OCI-LY3 (cell line): ENCODE results near the gene FCHSD2.

Experiments used
- H2AFZ ChIP-seq: fragments of 200-600, 300-600 bp; shearing (Covaris generic); 2 replicates; pipeline ENCODE4 v1.6.0; 2014; ENCODE audit warnings: antibody characterized with exemption, low read depth, low read length
- H3K27ac ChIP-seq: fragments of 200-600, 300-600 bp; sonication (generic); 2 replicates; pipeline ENCODE4 v1.5.1; 2014; ENCODE audit warnings: mild to moderate bottlenecking, low read length, moderate library complexity, mixed read lengths
- H3K27me3 ChIP-seq: fragments of 200-600, 300-600 bp; sonication (generic); 2 replicates; pipeline ENCODE4 v1.6.1; 2014; ENCODE audit warnings: low read depth, low read length, mixed read lengths
- H3K36me3 ChIP-seq: fragments of 200-600, 300-600 bp; sonication (generic); replicated peaks from 2 replicates; pipeline ENCODE3; 2014; ENCODE audit warnings: low read depth, low read length, mixed read lengths
- H3K4me1 ChIP-seq: fragments of 300-600, 200-600 bp; sonication (generic); 2 replicates; pipeline ENCODE4 v1.6.1; 2014; ENCODE audit warnings: low read length, mixed read lengths
- H3K4me2 ChIP-seq: fragments of 200-600, 300-600 bp; sonication (generic); 2 replicates; pipeline ENCODE4 v1.6.1; 2014; ENCODE audit warnings: low read length, mixed read lengths
- H3K4me3 ChIP-seq: fragments of 300-600, 200-600 bp; sonication (generic); 2 replicates; pipeline ENCODE4 v1.5.1; 2014; ENCODE audit warnings: antibody characterized with exemption, mild to moderate bottlenecking, low read length, moderate library complexity
- H3K79me2 ChIP-seq: fragments of 300-600, 200-600 bp; shearing (Covaris generic); 2 replicates; pipeline ENCODE4 v1.6.1; 2014; ENCODE audit warnings: mild to moderate bottlenecking, low read length, mixed read lengths
- H3K9ac ChIP-seq: fragments of 300-600, 200-600 bp; shearing (Covaris generic); 2 replicates; pipeline ENCODE4 v1.6.0; 2014; ENCODE audit warnings: mild to moderate bottlenecking, low read length, moderate library complexity
- H3K9me3 ChIP-seq: fragments of 200-600, 300-600 bp; shearing (Covaris generic); 2 replicates; pipeline ENCODE4 v1.6.1; 2014; ENCODE audit warnings: low read length, mixed read lengths; ENCODE audit not compliant: insufficient read depth
- H4K20me1 ChIP-seq: fragments of 200-600, 300-600 bp; sonication (generic); 2 replicates; pipeline ENCODE4 v1.6.1; 2016; ENCODE audit warnings: low read length, mixed read lengths; ENCODE audit not compliant: insufficient read depth
- CTCF ChIP-seq: fragments of 200-600, 300-600 bp; sonication (generic); IDR thresholded peaks from 2 replicates; pipeline ENCODE4 v1.5.1; 2014; ENCODE audit warnings: antibody characterized with exemption, low read length, low read depth
- EZH2phosphoT487 ChIP-seq: fragments of 200-600 bp; shearing (Covaris generic); IDR thresholded peaks from 2 replicates; pipeline ENCODE4 v1.6.1; 2018; ENCODE audit warnings: antibody characterized with exemption, mixed run types, low read depth

The FCHSD2 gene

GRCh38 chr11:73172992-73173656 lies 31.0 kb upstream of the FCHSD2 start:
- H3K9me3 ChIP-seq = no peaks in the 10 kb centered on the region
- no peak overlapping the region for H3K9ac ChIP-seq
- H3K4me2 ChIP-seq = no peak overlapping the region
- no peak overlapping the region for H3K4me3 ChIP-seq
- peaks cover 75% of the 10 kb centered on the region for H3K4me1 ChIP-seq
- H3K36me3 ChIP-seq = no peaks in the 10 kb centered on the region
- peaks cover 24% of the 10 kb centered on the region for H3K79me2 ChIP-seq
- H2AFZ ChIP-seq = no peak overlapping the region
- no peak overlapping the region for H3K27ac ChIP-seq
- no peaks in the 10 kb centered on the region for H4K20me1 ChIP-seq
- no peak for TF ChIP-seq CTCF
- TF ChIP-seq EZH2phosphoT487 = no peak
- H3K27me3 ChIP-seq = no peaks in the 10 kb centered on the region

- peaks cover 74% of the 10 kb centered on the region for H3K4me1 ChIP-seq
- no peak overlapping the region for H3K4me2 ChIP-seq
- H3K36me3 ChIP-seq = no peaks in the 10 kb centered on the region
- H3K27ac ChIP-seq = no peak overlapping the region
- H3K4me3 ChIP-seq = no peak overlapping the region
- no peaks in the 10 kb centered on the region for H4K20me1 ChIP-seq
- no peaks in the 10 kb centered on the region for H3K27me3 ChIP-seq
- no peak overlapping the region for H2AFZ ChIP-seq
- no peak for TF ChIP-seq EZH2phosphoT487
- no peak for TF ChIP-seq CTCF
- H3K9ac ChIP-seq = no peak overlapping the region
- no peaks in the 10 kb centered on the region for H3K9me3 ChIP-seq
- peaks cover 14% of the 10 kb centered on the region for H3K79me2 ChIP-seq
These were observed 29.5 kb upstream of the FCHSD2 start for GRCh38 chr11:73171436-73172161.

DNA sequence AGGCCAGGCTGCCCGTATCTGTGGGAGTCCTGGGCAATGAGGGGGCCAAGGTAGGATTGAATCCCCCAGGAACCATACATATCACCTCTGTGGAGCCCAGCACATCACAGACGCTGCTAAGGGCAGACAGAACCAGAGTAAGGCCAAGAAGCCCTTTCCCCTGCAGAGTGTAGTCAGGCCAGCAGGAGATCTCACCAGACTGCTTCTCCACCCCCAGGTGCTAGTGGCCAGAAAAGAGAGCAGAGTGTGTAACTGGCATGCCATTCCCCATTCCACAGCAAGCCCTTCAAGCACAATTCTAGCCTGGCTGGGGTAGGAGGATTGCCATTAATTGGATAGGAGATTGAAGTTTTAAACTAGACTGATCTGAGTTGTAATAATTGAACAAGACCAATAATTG lies 28.0 kb upstream of the FCHSD2 start:
- H2AFZ ChIP-seq = no peak overlapping the region
- no peak overlapping the region for H3K4me3 ChIP-seq
- no peaks in the 10 kb centered on the region for H3K9me3 ChIP-seq
- no peak overlapping the region for H3K27ac ChIP-seq
- no peak overlapping the region for H3K4me2 ChIP-seq
- H4K20me1 ChIP-seq = no peaks in the 10 kb centered on the region
- H3K79me2 ChIP-seq = peaks cover 16% of the 10 kb centered on the region
- H3K4me1 ChIP-seq = peaks cover 72% of the 10 kb centered on the region
- no peaks in the 10 kb centered on the region for H3K27me3 ChIP-seq
- TF ChIP-seq EZH2phosphoT487 (no peak), CTCF (no peak)
- no peak overlapping the region for H3K9ac ChIP-seq
- H3K36me3 ChIP-seq = peaks cover 4% of the 10 kb centered on the region

DNA sequence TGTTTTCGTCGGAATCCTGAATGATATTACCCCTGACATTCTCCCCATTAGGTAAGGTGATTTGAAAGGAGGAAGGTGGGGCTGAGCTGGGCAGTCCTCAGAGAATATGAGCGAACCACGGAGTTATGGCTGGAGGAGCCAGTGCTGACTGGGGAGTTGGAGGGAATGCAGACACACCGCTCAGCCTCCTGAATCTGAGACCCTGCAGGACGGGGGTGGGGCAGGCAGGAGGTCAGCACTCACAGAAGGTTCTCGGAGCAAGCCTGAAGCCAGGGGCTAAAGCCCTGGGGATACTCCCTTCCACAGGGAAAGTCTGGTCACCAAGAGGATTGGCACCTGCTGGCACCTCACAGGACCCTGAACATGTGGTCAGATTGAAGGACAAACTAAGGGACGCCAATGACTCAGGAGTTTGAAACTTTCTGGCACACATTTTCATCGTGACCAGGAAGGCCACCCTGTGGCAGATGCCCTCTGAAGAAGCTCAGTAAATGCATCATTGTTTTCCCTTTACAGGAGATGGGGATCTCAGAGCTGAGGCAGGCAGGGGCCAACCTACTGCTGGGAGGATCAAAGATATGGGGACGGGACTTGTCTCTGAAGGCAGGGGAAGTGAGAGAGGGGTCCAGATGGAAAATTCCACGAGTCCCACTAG lies 26.9 kb upstream of the FCHSD2 start:
- H3K4me2 ChIP-seq = no peak overlapping the region
- H3K9me3 ChIP-seq = no peaks in the 10 kb centered on the region
- no peaks in the 10 kb centered on the region for H4K20me1 ChIP-seq
- TF ChIP-seq CTCF (peak; percentile 15; the same call in 1 of the 2 replicates), EZH2phosphoT487 (no peak)
- no peaks in the 10 kb centered on the region for H3K27me3 ChIP-seq
- peaks cover 14% of the 10 kb centered on the region for H3K79me2 ChIP-seq
- no peak overlapping the region for H3K27ac ChIP-seq
- H3K4me3 ChIP-seq = no peak overlapping the region
- H3K9ac ChIP-seq = no peak overlapping the region
- no peak overlapping the region for H2AFZ ChIP-seq
- peaks cover 5% of the 10 kb centered on the region for H3K36me3 ChIP-seq
- H3K4me1 ChIP-seq = peaks cover 70% of the 10 kb centered on the region
